CD14-positive monocyte (primary cell): ENCODE measurements around the gene AARS2. TPM values are rescaled to one million over a fixed set of nuclear protein-coding genes. Genes with fewer than 3 reads are reported as not detected.
"Not testable (repeated sequence)": the region's sequence is repeated elsewhere in the genome, so short reads cannot be mapped to it uniquely, and the experiment has no call there.

Source experiments
- DNase-seq, 3 donors: peaks; one replicate each; pipeline ENCODE4 v3.0.0-alpha.2; 2011 to 2022
- H2AFZ ChIP-seq: 2 replicates; pipeline ENCODE4 v1.6.0; 2012; ENCODE audit warnings: mild to moderate bottlenecking, low read depth, low read length, inconsistent platforms; ENCODE audit not compliant: insufficient read depth, poor library complexity, severe bottlenecking
- H3K27ac ChIP-seq, 2 donors: 1 replicate in 1 of 2; 2 replicates in 1 of 2; pipeline ENCODE4 v1.5.1; 2012 to 2013; ENCODE audit warnings: low read length in 2 of 2, control low read depth in 1 of 2, inconsistent platforms in 1 of 2, low read depth in 1 of 2, mild to moderate bottlenecking in 1 of 2
- H3K27me3 ChIP-seq, 2 donors: one replicate each; pipeline versions ENCODE4 v1.6.0 to v1.6.1; 2011 to 2013; ENCODE audit warnings: low read length in 2 of 2; ENCODE audit not compliant: control insufficient read depth in 2 of 2, insufficient read depth in 2 of 2
- H3K36me3 ChIP-seq, 2 donors: replicated peaks in 1 of 2; 1 replicate in 1 of 2; 2 replicates in 1 of 2; pipeline versions ENCODE4 v1.5.1 to v1.6.1; 2012 to 2013; ENCODE audit warnings: low read length in 2 of 2, control low read depth in 1 of 2, inconsistent platforms in 1 of 2, mild to moderate bottlenecking in 1 of 2; ENCODE audit not compliant: insufficient read depth in 2 of 2, control insufficient read depth in 1 of 2
- H3K4me1 ChIP-seq, 2 donors: 1 replicate in 1 of 2; 2 replicates in 1 of 2; pipeline versions ENCODE4 v1.5.1 to v1.6.1; 2012 to 2013; ENCODE audit warnings: low read length in 2 of 2, control low read depth in 1 of 2, inconsistent platforms in 1 of 2, mild to moderate bottlenecking in 1 of 2, moderate library complexity in 1 of 2; ENCODE audit not compliant: insufficient read depth in 2 of 2, control insufficient read depth in 1 of 2
- H3K4me2 ChIP-seq: replicated peaks from 2 replicates; pipeline ENCODE3; 2012; ENCODE audit warnings: low read length, moderate library complexity, mild to moderate bottlenecking; ENCODE audit not compliant: poor library complexity, severe bottlenecking; ENCODE audit errors: extremely low read depth
- H3K4me3 ChIP-seq, 3 experiments: fragments of 200-600 bp in 1 of 3; sonication (generic) in 1 of 3; replicated peaks in 1 of 3; 1 replicate in 2 of 3; 2 replicates in 1 of 3; pipeline ENCODE4 v1.5.1; 2011 to 2013; ENCODE audit warnings: low read length in 3 of 3, mild to moderate bottlenecking in 3 of 3, control low read depth in 2 of 3, low read depth in 2 of 3, inconsistent platforms in 1 of 3, moderate library complexity in 1 of 3
- H3K79me2 ChIP-seq: 2 replicates; pipeline ENCODE4 v1.6.0; 2012; ENCODE audit warnings: mild to moderate bottlenecking, control low read depth, inconsistent platforms, low read length, moderate library complexity; ENCODE audit not compliant: insufficient read depth
- H3K9ac ChIP-seq: 2 replicates; pipeline ENCODE4 v1.6.0; 2017; ENCODE audit warnings: low read length, mild to moderate bottlenecking; ENCODE audit not compliant: insufficient read depth, poor library complexity, severe bottlenecking
- H3K9me3 ChIP-seq, 2 donors: replicated peaks in 1 of 2; 1 replicate in 1 of 2; 2 replicates in 1 of 2; pipeline versions ENCODE4 v1.5.1 to v1.6.1; 2012 to 2013; ENCODE audit warnings: low read length in 2 of 2, control low read depth in 1 of 2; ENCODE audit not compliant: control insufficient read depth in 1 of 2, insufficient read depth in 1 of 2
- H4K20me1 ChIP-seq: 2 replicates; pipeline ENCODE4 v1.6.0; 2012; ENCODE audit warnings: mild to moderate bottlenecking, low read length, control low read depth, moderate library complexity; ENCODE audit not compliant: insufficient read depth
- H3K27ac Mint-ChIP-seq, 7 donors: one replicate each; pipeline ENCODE4 v1.8.0; 2020; ENCODE audit warnings: mild to moderate bottlenecking in 7 of 7, mixed read lengths in 7 of 7, moderate library complexity in 6 of 7, inconsistent platforms in 2 of 7
- H3K27me3 Mint-ChIP-seq, 3 donors: one replicate each; pipeline ENCODE4 v1.8.0; 2021 to 2022; ENCODE audit warnings: low read depth in 3 of 3, mild to moderate bottlenecking in 3 of 3, mixed read lengths in 3 of 3, moderate library complexity in 3 of 3, inconsistent platforms in 1 of 3
- H3K36me3 Mint-ChIP-seq, 2 donors: one replicate each; pipeline ENCODE4 v1.8.0; 2020; ENCODE audit warnings: mixed read lengths in 2 of 2, inconsistent platforms in 1 of 2, mild to moderate bottlenecking in 1 of 2
- H3K4me1 Mint-ChIP-seq: one replicate; pipeline ENCODE4 v1.8.0; 2020; ENCODE audit warnings: mild to moderate bottlenecking, mixed read lengths
- H3K4me3 Mint-ChIP-seq, 2 donors: one replicate each; pipeline ENCODE4 v1.8.0; 2020; ENCODE audit warnings: mild to moderate bottlenecking in 2 of 2, mixed read lengths in 2 of 2, moderate library complexity in 1 of 2
- H3K9me3 Mint-ChIP-seq, 7 donors: one replicate each; pipeline ENCODE4 v1.8.0; 2020 to 2022; ENCODE audit warnings: mixed read lengths in 7 of 7, mild to moderate bottlenecking in 6 of 7, moderate library complexity in 6 of 7, inconsistent platforms in 2 of 7
- WGBS: methylation state at CpG from one replicate; pipeline ENCODE4 v1.1.5; 2013; ENCODE audit warnings: missing lambda C conversion rate; ENCODE audit not compliant: insufficient coverage; 5-methylcytosine and 5-hydroxymethylcytosine counted together
- intact Hi-C, 2 donors: fragments of 100-400 bp; cut with micrococcal nuclease; formaldehyde crosslinking; loops; one replicate each; pipeline versions ENCODE4 v1.15.0 to v1.15.1; 2023
- polyA plus RNA-seq, 3 donors: library from polyadenylated mRNA; depleted of rRNA in 1 of 3; unstranded in 2 of 3; stranded (reverse) in 1 of 3; fragments of 300-500 nt in 2 of 3; fragments of >200 nt in 1 of 3; fragmentation: Illumina TruSeq in 2 of 3; gene quantifications; 1 replicate in 2 of 3; 2 replicates in 1 of 3; pipeline ENCODE4 v1.2.3, GENCODE V29; 2012 to 2021
- TF ChIP-seq, protein P1 (sequence below): fragments of 200-600 bp; IDR thresholded peaks from one replicate; pipeline ENCODE4 v1.8.0; 2022; ENCODE audit warnings: antibody characterized with exemption, mild to moderate bottlenecking

AARS2 gene
- polyA plus RNA-seq, 3 donors: 1.8 to 4.5 (median 3.2) TPM

DNA sequence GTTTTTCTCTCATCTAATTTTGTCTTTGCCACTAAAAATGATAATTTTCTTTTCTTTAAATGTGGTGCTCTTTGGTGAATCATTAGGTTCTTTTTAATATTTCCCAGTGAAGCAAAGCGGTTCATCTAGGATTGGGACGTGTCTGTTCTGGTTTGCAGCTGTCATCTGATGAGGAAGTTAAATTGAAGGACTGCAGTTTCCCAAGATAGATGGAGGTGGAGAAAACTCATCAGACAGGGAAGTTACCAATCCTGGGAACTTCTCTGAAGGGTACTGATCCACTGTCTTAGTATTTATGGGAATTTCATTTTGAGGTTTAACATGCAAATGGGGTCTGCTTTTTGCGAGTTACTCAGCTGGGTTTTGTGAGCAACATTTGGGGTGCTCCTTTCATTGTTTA, 2.4 kb upstream of the AARS2 start:
- H3K4me3 Mint-ChIP-seq: no peak overlapping the region
- H4K20me1 ChIP-seq: no peaks in the 10 kb centered on the region
- H3K9me3 Mint-ChIP-seq: peaks cover 0 to 6% (median 0%) of the 10 kb centered on the region in 7 donors
- TF ChIP-seq, protein P1, sequence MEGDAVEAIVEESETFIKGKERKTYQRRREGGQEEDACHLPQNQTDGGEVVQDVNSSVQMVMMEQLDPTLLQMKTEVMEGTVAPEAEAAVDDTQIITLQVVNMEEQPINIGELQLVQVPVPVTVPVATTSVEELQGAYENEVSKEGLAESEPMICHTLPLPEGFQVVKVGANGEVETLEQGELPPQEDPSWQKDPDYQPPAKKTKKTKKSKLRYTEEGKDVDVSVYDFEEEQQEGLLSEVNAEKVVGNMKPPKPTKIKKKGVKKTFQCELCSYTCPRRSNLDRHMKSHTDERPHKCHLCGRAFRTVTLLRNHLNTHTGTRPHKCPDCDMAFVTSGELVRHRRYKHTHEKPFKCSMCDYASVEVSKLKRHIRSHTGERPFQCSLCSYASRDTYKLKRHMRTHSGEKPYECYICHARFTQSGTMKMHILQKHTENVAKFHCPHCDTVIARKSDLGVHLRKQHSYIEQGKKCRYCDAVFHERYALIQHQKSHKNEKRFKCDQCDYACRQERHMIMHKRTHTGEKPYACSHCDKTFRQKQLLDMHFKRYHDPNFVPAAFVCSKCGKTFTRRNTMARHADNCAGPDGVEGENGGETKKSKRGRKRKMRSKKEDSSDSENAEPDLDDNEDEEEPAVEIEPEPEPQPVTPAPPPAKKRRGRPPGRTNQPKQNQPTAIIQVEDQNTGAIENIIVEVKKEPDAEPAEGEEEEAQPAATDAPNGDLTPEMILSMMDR: no peak
- H3K4me3 ChIP-seq: no peak overlapping the region
- intact Hi-C loops: no loop called here
- H3K4me1 ChIP-seq: peaks cover 12 to 15% of the 10 kb centered on the region in 2 donors
- peaks cover 25% of the 10 kb centered on the region for H3K4me1 Mint-ChIP-seq
- no peak overlapping the region for H3K27ac ChIP-seq
- H3K27me3 ChIP-seq: peaks cover 2% of the 10 kb centered on the region in 2 donors
- no peak overlapping the region for H2AFZ ChIP-seq
- H3K27ac Mint-ChIP-seq: no peak overlapping the region
- 50% methylated on average over 2 of the region's 3 CpGs for WGBS
- peak in 2 of 3 donors; percentile 16 to 58 for DNase-seq
- H3K4me2 ChIP-seq: no peak overlapping the region
- no peaks in the 10 kb centered on the region for H3K9me3 ChIP-seq
- peaks cover 8 to 11% of the 10 kb centered on the region in 2 donors for H3K36me3 Mint-ChIP-seq
- H3K27me3 Mint-ChIP-seq: peaks cover 4 to 23% (median 15%) of the 10 kb centered on the region in 3 donors
- peaks cover 8 to 12% of the 10 kb centered on the region in 2 donors for H3K36me3 ChIP-seq
- peaks cover 14% of the 10 kb centered on the region for H3K79me2 ChIP-seq
- H3K9ac ChIP-seq: no peak overlapping the region

DNA sequence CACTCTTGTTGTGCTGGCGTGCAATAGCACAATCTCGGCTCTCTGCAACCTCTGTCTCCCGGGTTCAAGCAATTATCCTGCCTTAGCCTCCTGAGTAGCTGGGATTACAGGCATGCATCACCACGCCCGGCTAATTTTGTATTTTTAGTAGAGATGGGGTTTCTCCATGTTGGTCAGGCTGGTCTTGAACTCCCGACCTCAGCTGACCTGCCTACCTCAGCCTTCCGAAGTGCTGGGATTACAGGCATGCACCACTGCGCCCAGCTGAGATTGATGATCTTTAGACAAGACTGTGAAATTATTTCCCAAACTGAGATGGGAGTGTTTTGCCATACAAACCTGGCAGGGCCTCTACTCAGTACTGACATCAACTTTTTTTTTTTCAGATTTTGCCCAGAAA, 1.5 kb upstream of the AARS2 start:
- H2AFZ ChIP-seq, H3K27ac ChIP-seq, H3K9ac ChIP-seq, H3K9me3 Mint-ChIP-seq, H3K9me3 ChIP-seq, H3K4me3 Mint-ChIP-seq, H3K27me3 ChIP-seq, H3K4me3 ChIP-seq, DNase-seq, H3K4me2 ChIP-seq, H4K20me1 ChIP-seq, H3K27ac Mint-ChIP-seq: not testable (repeated sequence)
- 100% methylated on average over 2 of the region's 8 CpGs for WGBS
- intact Hi-C loops: loop anchor here (5.0 kb wide), 1 partner anchor 47 kb away; the partner anchor contains the start of gene NFKBIE (in 2 of the 2)
- peaks cover 25% of the 10 kb centered on the region for H3K4me1 Mint-ChIP-seq
- H3K36me3 ChIP-seq: peaks cover 17 to 21% of the 10 kb centered on the region in 2 donors
- peaks cover 14% of the 10 kb centered on the region for H3K79me2 ChIP-seq
- peaks cover 17 to 19% of the 10 kb centered on the region in 2 donors for H3K36me3 Mint-ChIP-seq
- peaks cover 4 to 17% (median 12%) of the 10 kb centered on the region in 3 donors for H3K27me3 Mint-ChIP-seq
- peaks cover 12 to 15% of the 10 kb centered on the region in 2 donors for H3K4me1 ChIP-seq
